IPS-20b (cell line): ENCODE data around the gene NR4A2.
"Not testable (repeated sequence)": the region's sequence is repeated elsewhere in the genome, so short reads cannot be mapped to it uniquely, and the experiment has no call there.

Experiments
- H3K27ac ChIP-seq: one replicate; pipeline ENCODE4 v1.5.1; 2013; ENCODE audit warnings: low read length
- H3K27me3 ChIP-seq: 2 replicates; pipeline ENCODE4 v1.6.1; 2013; ENCODE audit warnings: mild to moderate bottlenecking, low read length, inconsistent platforms; ENCODE audit not compliant: insufficient read depth
- H3K36me3 ChIP-seq: 2 replicates; pipeline ENCODE4 v1.6.1; 2013; ENCODE audit warnings: low read depth, mild to moderate bottlenecking, inconsistent platforms, low read length, moderate library complexity; ENCODE audit not compliant: insufficient read depth
- H3K4me1 ChIP-seq: 2 replicates; pipeline ENCODE4 v1.6.1; 2013; ENCODE audit warnings: mild to moderate bottlenecking, control low read depth, inconsistent platforms, low read length, moderate library complexity; ENCODE audit not compliant: insufficient read depth
- H3K4me3 ChIP-seq: 2 replicates; pipeline ENCODE4 v1.5.1; 2013; ENCODE audit warnings: mild to moderate bottlenecking, low read length, inconsistent platforms
- H3K9ac ChIP-seq: 2 replicates; pipeline ENCODE4 v1.6.1; 2013; ENCODE audit warnings: low read depth, mild to moderate bottlenecking, inconsistent platforms, low read length, moderate library complexity
- H3K9me3 ChIP-seq: 2 replicates; pipeline ENCODE4 v1.6.1; 2013; ENCODE audit warnings: mild to moderate bottlenecking, low read depth, low read length, inconsistent platforms; ENCODE audit not compliant: insufficient read depth

NR4A2 gene

GRCh38 chr2:156317631-156318030 lies 14.9 kb downstream of the NR4A2 start:
- no peak overlapping the region for H3K4me3 ChIP-seq
- H3K9ac ChIP-seq, result no peak overlapping the region
- H3K9me3 ChIP-seq, result no peaks in the 10 kb centered on the region; the same call in 1 of the 2 replicates
- H3K27ac ChIP-seq, result no peak overlapping the region
- H3K27me3 ChIP-seq, result peaks cover 51% of the 10 kb centered on the region
- H3K36me3 ChIP-seq, result no peaks in the 10 kb centered on the region
- peaks cover 13% of the 10 kb centered on the region; the same call in 1 of the 2 replicates for H3K4me1 ChIP-seq

- H3K36me3 ChIP-seq, result no peaks in the 10 kb centered on the region
Measured at GRCh38 chr2:156311976-156312375, 20.5 kb downstream of the NR4A2 start.

GRCh38 chr2:156310773-156311172 lies 21.7 kb downstream of the NR4A2 start:
- no peaks in the 10 kb centered on the region for H3K27me3 ChIP-seq
- H3K36me3 ChIP-seq, result no peaks in the 10 kb centered on the region
- no peaks in the 10 kb centered on the region for H3K9me3 ChIP-seq
- no peak overlapping the region for H3K9ac ChIP-seq
- no peak overlapping the region for H3K4me3 ChIP-seq
- no peaks in the 10 kb centered on the region for H3K4me1 ChIP-seq
- H3K27ac ChIP-seq, result no peak overlapping the region

More at GRCh38 chr2:156311976-156312375, 20.5 kb downstream of the NR4A2 start:
- no peak overlapping the region for H3K4me3 ChIP-seq
- H3K27me3 ChIP-seq, result no peaks in the 10 kb centered on the region; the same call in 1 of the 2 replicates
- H3K9ac ChIP-seq, result no peak overlapping the region
- no peak overlapping the region for H3K27ac ChIP-seq
- H3K4me1 ChIP-seq, result no peaks in the 10 kb centered on the region
- H3K9me3 ChIP-seq, result no peaks in the 10 kb centered on the region

- Histone ChIP-seq H3K27me3 (no peaks in the 10 kb centered on the region), H3K4me3 (no peak overlapping the region), H3K4me1 (no peaks in the 10 kb centered on the region), H3K36me3 (no peaks in the 10 kb centered on the region), H3K9me3 (no peaks in the 10 kb centered on the region), H3K9ac (no peak overlapping the region), H3K27ac (no peak overlapping the region)
Measured at GRCh38 chr2:156309917-156310316, 22.6 kb downstream of the NR4A2 start.

DNA sequence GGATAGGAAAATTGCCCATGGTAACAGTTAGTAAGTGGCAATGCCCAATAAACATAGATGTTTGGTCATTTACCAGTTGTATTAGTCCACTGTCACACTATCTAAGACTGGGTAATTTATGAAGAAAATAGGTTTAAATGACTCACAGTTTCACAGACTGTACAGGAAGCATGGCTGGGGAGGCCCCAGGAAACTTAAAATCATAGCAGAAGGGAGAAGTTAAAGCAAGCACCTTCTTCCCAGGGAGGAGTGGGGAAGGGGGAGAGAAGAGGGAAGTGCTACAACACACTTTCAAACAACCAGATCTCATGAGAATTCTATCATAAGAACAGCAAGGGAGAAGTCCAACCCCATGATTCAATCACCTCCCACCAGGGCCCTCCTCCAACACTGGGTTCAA lies 23.4 kb downstream of the NR4A2 start:
- no peaks in the 10 kb centered on the region for H3K36me3 ChIP-seq
- no peaks in the 10 kb centered on the region for H3K4me1 ChIP-seq
- no peak overlapping the region for H3K4me3 ChIP-seq
- H3K27ac ChIP-seq, result no peak overlapping the region
- no peaks in the 10 kb centered on the region for H3K27me3 ChIP-seq
- H3K9me3 ChIP-seq, result no peaks in the 10 kb centered on the region
- H3K9ac ChIP-seq, result no peak overlapping the region

- no peak overlapping the region for H3K9ac ChIP-seq
- no peaks in the 10 kb centered on the region for H3K27me3 ChIP-seq
- H3K36me3 ChIP-seq, result no peaks in the 10 kb centered on the region
- no peak overlapping the region for H3K27ac ChIP-seq
- no peaks in the 10 kb centered on the region for H3K4me1 ChIP-seq
- no peak overlapping the region for H3K4me3 ChIP-seq
- no peaks in the 10 kb centered on the region for H3K9me3 ChIP-seq
Measured at GRCh38 chr2:156306821-156307220, 25.7 kb downstream of the NR4A2 start.

GRCh38 chr2:156305121-156305520 lies 27.4 kb downstream of the NR4A2 start:
- Histone ChIP-seq H3K4me1 (no peaks in the 10 kb centered on the region), H3K9me3 (no peaks in the 10 kb centered on the region), H3K27me3 (no peaks in the 10 kb centered on the region), H3K36me3 (no peaks in the 10 kb centered on the region), H3K27ac (no peak overlapping the region), H3K4me3 (no peak overlapping the region), H3K9ac (no peak overlapping the region)

DNA sequence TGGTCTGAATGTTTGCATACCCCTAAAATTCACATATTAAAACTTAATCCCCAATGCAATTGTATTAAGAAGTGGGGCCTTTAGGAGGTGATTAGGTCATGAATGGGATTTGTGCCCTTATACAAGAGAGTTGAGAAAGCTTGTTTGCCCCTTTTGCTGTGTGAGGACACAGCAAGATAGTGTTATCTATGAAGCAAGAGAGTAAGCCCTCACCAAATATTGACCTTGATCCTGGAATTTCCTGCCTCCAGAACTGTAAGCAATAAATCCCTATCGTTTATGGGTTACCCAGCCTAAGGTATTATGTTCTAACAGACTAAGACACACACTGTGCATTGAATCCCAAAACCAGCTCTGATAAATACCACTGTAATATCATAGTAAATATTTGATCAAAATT lies 32.2 kb downstream of the NR4A2 start:
- Histone ChIP-seq H3K27ac (no peak overlapping the region), H3K9me3 (no peaks in the 10 kb centered on the region), H3K4me1 (no peaks in the 10 kb centered on the region), H3K36me3 (no peaks in the 10 kb centered on the region), H3K27me3 (no peaks in the 10 kb centered on the region), H3K9ac (no peak overlapping the region), H3K4me3 (no peak overlapping the region)

DNA sequence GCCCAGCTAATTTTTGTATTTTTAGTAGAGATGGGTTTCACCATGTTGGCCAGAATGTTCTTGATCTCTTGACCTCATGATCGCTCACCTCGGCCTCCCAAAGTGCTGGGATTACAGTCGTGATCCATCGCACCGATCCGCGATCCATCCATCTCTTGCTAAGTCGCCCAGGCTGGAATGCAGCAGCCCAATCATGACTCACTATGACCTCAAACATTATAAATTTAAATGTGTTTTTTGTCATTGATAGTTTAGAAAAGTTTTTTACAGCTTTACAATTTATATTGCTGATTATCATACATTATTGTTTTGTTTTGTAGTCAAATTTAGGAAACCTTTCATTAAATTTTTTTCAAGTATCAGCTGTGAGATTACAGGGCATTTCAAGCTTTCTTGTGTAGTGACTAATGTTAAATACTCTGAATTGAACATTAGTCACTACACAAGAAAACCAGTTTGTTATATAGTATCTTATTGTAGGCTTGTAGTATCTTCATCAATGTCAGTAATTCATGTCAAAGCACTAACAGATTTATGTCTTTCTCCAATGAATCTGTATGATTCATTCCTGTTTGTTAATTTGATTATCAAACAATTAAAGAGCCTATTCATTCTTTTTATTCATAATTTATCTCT lies 37.5 kb downstream of the NR4A2 start:
- Histone ChIP-seq H3K27me3 (no peaks in the 10 kb centered on the region), H3K4me1 (no peaks in the 10 kb centered on the region), H3K4me3 (no peak overlapping the region), H3K9me3 (peaks cover 9% of the 10 kb centered on the region; the same call in 1 of the 2 replicates), H3K9ac (no peak overlapping the region), H3K27ac (no peak overlapping the region), H3K36me3 (no peaks in the 10 kb centered on the region)

GRCh38 chr2:156293382-156293781 lies 39.1 kb downstream of the NR4A2 start:
- H3K27me3 ChIP-seq, H3K27ac ChIP-seq, H3K9ac ChIP-seq, H3K36me3 ChIP-seq, H3K4me3 ChIP-seq, H3K9me3 ChIP-seq, H3K4me1 ChIP-seq: not testable (repeated sequence)

- Histone ChIP-seq H3K27me3 (no peaks in the 10 kb centered on the region), H3K4me3 (no peak overlapping the region), H3K9ac (no peak overlapping the region), H3K9me3 (no peaks in the 10 kb centered on the region), H3K27ac (no peak overlapping the region), H3K4me1 (no peaks in the 10 kb centered on the region), H3K36me3 (no peaks in the 10 kb centered on the region)
Measured at GRCh38 chr2:156279446-156280150, 52.9 kb downstream of the NR4A2 start.
